GM23338 (cell line): ENCODE results near the gene GRIK2. TPM values are rescaled to one million over a fixed set of nuclear protein-coding genes. Genes with fewer than 3 reads are reported as not detected.

Source experiments
- ATAC-seq: fragments of 200-7000 bp; cut with Tn5 transposase; 3 replicates; pipeline ENCODE4 v1.9.1; 2020
- DNase-seq: peaks from one replicate; pipeline ENCODE4 v3.0.0-alpha.2; 2015; ENCODE audit warnings: low spot score
- H2AFZ ChIP-seq: fragments of 200-600 bp; sonication (generic); 2 replicates; pipeline ENCODE4 v1.8.0; 2016; ENCODE audit warnings: antibody characterized with exemption, mild to moderate bottlenecking, moderate library complexity
- H3F3A ChIP-seq: fragments of 200-600 bp; sonication (generic); replicated peaks from 2 replicates; pipeline ENCODE4 v1.8.0; 2017; ENCODE audit warnings: antibody characterized with exemption, mixed run types, low read depth
- H3K27ac ChIP-seq: fragments of 200-600 bp; sonication (generic); 2 replicates; pipeline ENCODE4 v1.6.1; 2016; ENCODE audit warnings: low read depth
- H3K27me3 ChIP-seq: fragments of 200-600 bp; sonication (generic); 2 replicates; pipeline ENCODE4 v1.8.0; 2016; ENCODE audit warnings: mild to moderate bottlenecking, mixed run types, moderate library complexity; ENCODE audit not compliant: insufficient read depth
- H3K36me3 ChIP-seq: fragments of 200-600 bp; sonication (generic); 2 replicates; pipeline ENCODE4 v1.8.0; 2016; ENCODE audit warnings: mild to moderate bottlenecking; ENCODE audit not compliant: insufficient read depth
- H3K4me1 ChIP-seq: fragments of 200-600 bp; sonication (generic); 2 replicates; pipeline ENCODE4 v1.8.0; 2016; ENCODE audit warnings: mild to moderate bottlenecking, moderate library complexity; ENCODE audit not compliant: insufficient read depth
- H3K4me2 ChIP-seq: fragments of 200-600 bp; sonication (generic); 2 replicates; pipeline ENCODE4 v1.7.1; 2017; ENCODE audit warnings: mixed run types
- H3K4me3 ChIP-seq: fragments of 200-600 bp; sonication (generic); 2 replicates; pipeline ENCODE4 v1.6.1; 2016; ENCODE audit warnings: mixed run types
- H3K79me2 ChIP-seq: fragments of 200-600 bp; sonication (generic); replicated peaks from 2 replicates; pipeline ENCODE4 v1.8.0; 2017; ENCODE audit warnings: mild to moderate bottlenecking; ENCODE audit not compliant: insufficient read depth
- H3K9me2 ChIP-seq: fragments of 200-600 bp; sonication (generic); 2 replicates; pipeline ENCODE4 v1.8.0; 2017; ENCODE audit not compliant: insufficient read depth
- H4K20me1 ChIP-seq: fragments of 200-600 bp; sonication (generic); replicated peaks from 2 replicates; pipeline ENCODE4 v1.8.0; 2017; ENCODE audit warnings: mild to moderate bottlenecking; ENCODE audit not compliant: insufficient read depth
- H3K27ac Mint-ChIP-seq: 2 replicates; pipeline ENCODE4 v1.8.0; 2020; ENCODE audit warnings: inconsistent platforms, mild to moderate bottlenecking, moderate library complexity, mixed read lengths
- H3K27me3 Mint-ChIP-seq: 3 replicates; pipeline ENCODE4 v1.8.0; 2022; ENCODE audit warnings: low read depth, mild to moderate bottlenecking, moderate library complexity, mixed read lengths, inconsistent platforms; ENCODE audit not compliant: insufficient read depth, poor library complexity
- H3K36me3 Mint-ChIP-seq: 3 replicates; pipeline ENCODE4 v1.8.0; 2021; ENCODE audit warnings: low read depth, mild to moderate bottlenecking, inconsistent platforms, moderate library complexity, mixed read lengths
- H3K4me1 Mint-ChIP-seq: 3 replicates; pipeline ENCODE4 v1.8.0; 2020; ENCODE audit warnings: mild to moderate bottlenecking, inconsistent platforms, mixed read lengths
- H3K4me3 Mint-ChIP-seq: 3 replicates; pipeline ENCODE4 v1.8.0; 2021; ENCODE audit warnings: moderate library complexity, mild to moderate bottlenecking, inconsistent platforms, mixed read lengths
- H3K9me3 Mint-ChIP-seq: 3 replicates; pipeline ENCODE4 v1.8.0; 2020; ENCODE audit warnings: moderate library complexity, mild to moderate bottlenecking, inconsistent platforms, mixed read lengths
- CREB1 ChIP-seq: fragments of 250-450 bp; sonication (Bioruptor Pico); IDR thresholded peaks from 2 replicates; pipeline ENCODE4 v1.5.0; 2020; ENCODE audit warnings: low read depth, mild to moderate bottlenecking, moderate library complexity
- ETS1 ChIP-seq: IDR thresholded peaks from 2 replicates; pipeline ENCODE4 v1.6.1; 2016; ENCODE audit warnings: antibody characterized with exemption
- EZH2phosphoT487 ChIP-seq: fragments of 200-600 bp; sonication (generic); IDR thresholded peaks from one replicate; pipeline ENCODE4 v1.8.1; 2018; ENCODE audit warnings: antibody characterized with exemption; ENCODE audit not compliant: unreplicated experiment
- JUNB ChIP-seq: IDR thresholded peaks from one replicate; pipeline ENCODE4 v1.6.1; 2016; ENCODE audit warnings: antibody characterized with exemption; ENCODE audit not compliant: unreplicated experiment
- NANOG ChIP-seq: IDR thresholded peaks from 2 replicates; pipeline ENCODE4 v1.6.1; 2016; ENCODE audit warnings: antibody characterized with exemption, borderline replicate concordance
- POLR2AphosphoS5 ChIP-seq: IDR thresholded peaks from 2 replicates; pipeline ENCODE4 v1.6.1; 2016; ENCODE audit warnings: antibody characterized with exemption, low read depth
- STAT1 ChIP-seq: IDR thresholded peaks from one replicate; pipeline ENCODE4 v1.6.1; 2016; ENCODE audit warnings: antibody characterized with exemption; ENCODE audit not compliant: unreplicated experiment
- ZNF114 ChIP-seq: fragments of 250-450 bp; sonication (Bioruptor Pico); IDR thresholded peaks from 2 replicates; pipeline ENCODE4 v1.5.0; 2020; ENCODE audit warnings: mild to moderate bottlenecking, moderate library complexity
- ZNF331 ChIP-seq: fragments of 250-450 bp; sonication (Bioruptor Pico); IDR thresholded peaks from 2 replicates; pipeline ENCODE4 v1.5.0; 2020; ENCODE audit warnings: low read depth, mild to moderate bottlenecking, moderate library complexity
- polyA plus RNA-seq: library from polyadenylated mRNA; unstranded; fragments of >200 nt; fragmentation: Nextera tagmentation; extraction: Ambion mirVana; gene quantifications from 2 replicates; pipeline ENCODE4 v1.2.1, GENCODE V29; 2016
- total RNA-seq: library from RNA; depleted of rRNA; stranded (reverse); fragments of >200 nt; shearing (Covaris generic); gene quantifications from 2 replicates; pipeline ENCODE4 v1.2.3, GENCODE V29; 2014
- TF ChIP-seq, protein P1 (sequence below), 2 experiments: fragments of 200-600 bp in 1 of 2; sonication (generic) in 1 of 2; conservative IDR thresholded peaks; 2 replicates each; pipeline versions ENCODE4 v1.5.1 to v1.6.1; 2016 to 2017; ENCODE audit warnings: antibody characterized with exemption in 2 of 2, low read depth in 2 of 2, mild to moderate bottlenecking in 2 of 2, moderate library complexity in 1 of 2

Gene GRIK2
- total and polyA plus RNA-seq, 2 experiments from 2014 or later = 0.73 to 3.0 TPM

- no peak for TF ChIP-seq ZNF331 (CRISPR knock-in tag)
Measured at GRCh38 chr6:101502818-101503217, 109.3 kb downstream of the GRIK2 start (continued).

GRCh38 chr6:101509536-101509935 lies 116.0 kb downstream of the GRIK2 start:
- no peaks in the 10 kb centered on the region for H3K36me3 ChIP-seq
- H3K27me3 ChIP-seq = no peaks in the 10 kb centered on the region
- no peaks in the 10 kb centered on the region for H4K20me1 ChIP-seq
- H3K4me1 Mint-ChIP-seq = 0 out of 3 replicates have a peak, but pooled peaks cover 4% of the 10 kb centered on the region
- H3K4me3 ChIP-seq = no peak overlapping the region
- no peak overlapping the region for H2AFZ ChIP-seq
- no peaks in the 10 kb centered on the region for H3K4me1 ChIP-seq
- H3K27ac Mint-ChIP-seq = no peak overlapping the region
- H3K9me2 ChIP-seq = no peaks in the 10 kb centered on the region
- H3K36me3 Mint-ChIP-seq = no peaks in the 10 kb centered on the region
- TF ChIP-seq NANOG = no peak
- TF ChIP-seq, protein P1, sequence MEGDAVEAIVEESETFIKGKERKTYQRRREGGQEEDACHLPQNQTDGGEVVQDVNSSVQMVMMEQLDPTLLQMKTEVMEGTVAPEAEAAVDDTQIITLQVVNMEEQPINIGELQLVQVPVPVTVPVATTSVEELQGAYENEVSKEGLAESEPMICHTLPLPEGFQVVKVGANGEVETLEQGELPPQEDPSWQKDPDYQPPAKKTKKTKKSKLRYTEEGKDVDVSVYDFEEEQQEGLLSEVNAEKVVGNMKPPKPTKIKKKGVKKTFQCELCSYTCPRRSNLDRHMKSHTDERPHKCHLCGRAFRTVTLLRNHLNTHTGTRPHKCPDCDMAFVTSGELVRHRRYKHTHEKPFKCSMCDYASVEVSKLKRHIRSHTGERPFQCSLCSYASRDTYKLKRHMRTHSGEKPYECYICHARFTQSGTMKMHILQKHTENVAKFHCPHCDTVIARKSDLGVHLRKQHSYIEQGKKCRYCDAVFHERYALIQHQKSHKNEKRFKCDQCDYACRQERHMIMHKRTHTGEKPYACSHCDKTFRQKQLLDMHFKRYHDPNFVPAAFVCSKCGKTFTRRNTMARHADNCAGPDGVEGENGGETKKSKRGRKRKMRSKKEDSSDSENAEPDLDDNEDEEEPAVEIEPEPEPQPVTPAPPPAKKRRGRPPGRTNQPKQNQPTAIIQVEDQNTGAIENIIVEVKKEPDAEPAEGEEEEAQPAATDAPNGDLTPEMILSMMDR (conservative IDR thresholded peaks at IDR 0.05; ENCODE audit: low read depth in 2 of 2) = no peak
- no peak for TF ChIP-seq ZNF331 (CRISPR knock-in tag)
- TF ChIP-seq CREB1 (CRISPR knock-in tag) = no peak
- no peak for TF ChIP-seq JUNB
- no peak for TF ChIP-seq ETS1
- no peak for TF ChIP-seq ZNF114 (CRISPR knock-in tag)
- no peak for TF ChIP-seq EZH2phosphoT487
- TF ChIP-seq STAT1 = no peak
- no peak for TF ChIP-seq POLR2AphosphoS5
- DNase-seq (no peak), ATAC-seq (no peak)
- no peaks in the 10 kb centered on the region for H3F3A ChIP-seq
- no peak overlapping the region for H3K4me2 ChIP-seq
- no peak overlapping the region for H3K4me3 Mint-ChIP-seq
- peaks cover 2% of the 10 kb centered on the region for H3K27me3 Mint-ChIP-seq
- H3K27ac ChIP-seq = no peak overlapping the region
- no peaks in the 10 kb centered on the region for H3K9me3 Mint-ChIP-seq
- H3K79me2 ChIP-seq = no peaks in the 10 kb centered on the region

GRCh38 chr6:101513181-101513580 lies 119.7 kb downstream of the GRIK2 start:
- Histone ChIP-seq H3K79me2 (no peaks in the 10 kb centered on the region), H3K4me2 (no peak overlapping the region), H3K36me3 (no peaks in the 10 kb centered on the region), H3K4me3 (no peak overlapping the region), H4K20me1 (no peaks in the 10 kb centered on the region), H3F3A (no peaks in the 10 kb centered on the region), H3K9me2 (no peaks in the 10 kb centered on the region), H2AFZ (no peak overlapping the region), H3K27ac (no peak overlapping the region), H3K27me3 (no peaks in the 10 kb centered on the region), H3K4me1 (no peaks in the 10 kb centered on the region)
- no peaks in the 10 kb centered on the region for H3K9me3 Mint-ChIP-seq
- no peak for DNase-seq
- no peak overlapping the region for H3K4me3 Mint-ChIP-seq
- no peak for ATAC-seq
- peaks cover 13% of the 10 kb centered on the region for H3K4me1 Mint-ChIP-seq
- H3K27me3 Mint-ChIP-seq = peaks cover 2% of the 10 kb centered on the region
- peak overlapping the region; percentile 79 for H3K27ac Mint-ChIP-seq
- H3K36me3 Mint-ChIP-seq = no peaks in the 10 kb centered on the region
- TF ChIP-seq ZNF114 (CRISPR knock-in tag) (no peak), JUNB (no peak)
